Sigmoid colon (tissue), 4 donors: ENCODE results near the gene GLP2R.

Experiments used
- CTCF ChIP-seq, 4 experiments: fragments of 450-650 bp in 3 of 4; fragments of 200-600 bp in 1 of 4; IDR thresholded peaks; one replicate each; pipeline ENCODE4 v1.5.1; 2016 to 2019; ENCODE audit warnings: antibody characterized with exemption in 4 of 4, mild to moderate bottlenecking in 3 of 4, moderate library complexity in 2 of 4
- EP300 ChIP-seq, 4 donors: sonication (generic); formaldehyde crosslinking; IDR thresholded peaks; one replicate each; pipeline ENCODE4 v1.6.1; 2017; ENCODE audit warnings: antibody characterized with exemption in 4 of 4
- POLR2A ChIP-seq, 2 donors: fragments of 450-650 bp; IDR thresholded peaks; one replicate each; pipeline ENCODE4 v1.6.1; 2016; ENCODE audit warnings: antibody characterized with exemption in 2 of 2, mild to moderate bottlenecking in 2 of 2, moderate library complexity in 2 of 2

GRCh38 chr17:9894231-9894630 lies 68.5 kb downstream of the GLP2R start:
- TF ChIP-seq CTCF (IDR thresholded peaks at IDR 0.05) (no peak), POLR2A (IDR thresholded peaks at IDR 0.05) (no peak), EP300 (IDR thresholded peaks at IDR 0.05) (no peak)
